Fibroblast of the aortic adventitia (primary cell): ENCODE results near the gene RASGRP1. TPM values are rescaled to one million over a fixed set of nuclear protein-coding genes. Genes with fewer than 3 reads are reported as not detected.
A peak's percentile ranks its signal among the peaks of the same experiment; 100 is the strongest.

Experiments used
- DNase-seq: peaks from one replicate; pipeline ENCODE4 v3.0.0-alpha.2; 2010; ENCODE audit warnings: low read depth
- H3K4me3 ChIP-seq: 2 replicates; pipeline ENCODE4 v1.5.1; 2011; ENCODE audit warnings: low read depth, mild to moderate bottlenecking, control low read depth, low read length, moderate library complexity
- total RNA-seq: library from RNA; depleted of rRNA; stranded (reverse); fragments of >200 nt; gene quantifications from 2 replicates; pipeline ENCODE4 v1.2.3, GENCODE V29; 2012; ENCODE audit warnings: low replicate concordance
- TF ChIP-seq, protein P1 (sequence below): IDR thresholded peaks from 2 replicates; pipeline ENCODE4 v1.5.1; 2011; ENCODE audit warnings: mild to moderate bottlenecking, low read length, control low read depth, inconsistent platforms; ENCODE audit not compliant: insufficient read depth

The RASGRP1 gene
- total RNA-seq, 1 donor = 0.09 TPM

DNA sequence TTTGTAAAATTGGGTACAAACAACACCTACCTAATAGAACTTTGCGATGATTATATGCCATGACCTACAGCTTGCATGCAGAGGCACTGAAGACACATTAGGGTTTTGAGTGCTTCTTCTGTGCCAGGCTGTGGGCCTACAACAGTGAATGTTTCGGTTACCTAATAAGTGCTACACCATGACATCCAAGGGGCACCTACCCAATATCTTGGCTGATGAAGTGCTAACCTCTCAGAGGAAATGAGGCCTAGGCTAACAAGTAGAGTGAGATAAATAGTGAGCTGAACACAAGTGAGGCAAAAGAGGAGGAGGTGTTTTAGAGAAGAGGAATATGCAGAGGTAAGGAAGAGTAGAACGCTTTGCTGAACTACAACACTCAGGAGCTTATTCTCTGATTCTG is 12.2 kb upstream of the RASGRP1 start:
- no peak overlapping the region for H3K4me3 ChIP-seq
- TF ChIP-seq, protein P1, sequence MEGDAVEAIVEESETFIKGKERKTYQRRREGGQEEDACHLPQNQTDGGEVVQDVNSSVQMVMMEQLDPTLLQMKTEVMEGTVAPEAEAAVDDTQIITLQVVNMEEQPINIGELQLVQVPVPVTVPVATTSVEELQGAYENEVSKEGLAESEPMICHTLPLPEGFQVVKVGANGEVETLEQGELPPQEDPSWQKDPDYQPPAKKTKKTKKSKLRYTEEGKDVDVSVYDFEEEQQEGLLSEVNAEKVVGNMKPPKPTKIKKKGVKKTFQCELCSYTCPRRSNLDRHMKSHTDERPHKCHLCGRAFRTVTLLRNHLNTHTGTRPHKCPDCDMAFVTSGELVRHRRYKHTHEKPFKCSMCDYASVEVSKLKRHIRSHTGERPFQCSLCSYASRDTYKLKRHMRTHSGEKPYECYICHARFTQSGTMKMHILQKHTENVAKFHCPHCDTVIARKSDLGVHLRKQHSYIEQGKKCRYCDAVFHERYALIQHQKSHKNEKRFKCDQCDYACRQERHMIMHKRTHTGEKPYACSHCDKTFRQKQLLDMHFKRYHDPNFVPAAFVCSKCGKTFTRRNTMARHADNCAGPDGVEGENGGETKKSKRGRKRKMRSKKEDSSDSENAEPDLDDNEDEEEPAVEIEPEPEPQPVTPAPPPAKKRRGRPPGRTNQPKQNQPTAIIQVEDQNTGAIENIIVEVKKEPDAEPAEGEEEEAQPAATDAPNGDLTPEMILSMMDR = no peak
- DNase-seq = no peak

DNA sequence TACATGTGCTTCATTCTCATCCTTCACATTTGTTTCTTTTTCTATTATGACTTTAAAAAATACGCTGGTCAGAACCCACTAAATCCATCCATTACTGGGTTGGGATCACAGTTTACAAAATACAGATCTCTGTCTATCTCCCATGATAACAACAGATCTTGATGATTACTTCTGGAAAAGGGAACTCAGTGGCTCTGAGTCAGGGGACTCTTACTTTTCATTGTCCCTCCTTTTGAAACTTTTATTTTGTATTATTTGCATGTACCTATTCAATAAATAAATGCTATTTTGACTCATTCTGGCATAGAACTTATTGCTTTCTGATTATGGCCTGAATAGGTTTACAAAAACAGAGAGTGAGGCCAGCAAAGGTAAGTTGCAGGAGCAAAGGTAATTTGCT is 11.6 kb upstream of the RASGRP1 start:
- H3K4me3 ChIP-seq = no peak overlapping the region
- TF ChIP-seq, protein P1 = no peak
- no peak for DNase-seq

DNA sequence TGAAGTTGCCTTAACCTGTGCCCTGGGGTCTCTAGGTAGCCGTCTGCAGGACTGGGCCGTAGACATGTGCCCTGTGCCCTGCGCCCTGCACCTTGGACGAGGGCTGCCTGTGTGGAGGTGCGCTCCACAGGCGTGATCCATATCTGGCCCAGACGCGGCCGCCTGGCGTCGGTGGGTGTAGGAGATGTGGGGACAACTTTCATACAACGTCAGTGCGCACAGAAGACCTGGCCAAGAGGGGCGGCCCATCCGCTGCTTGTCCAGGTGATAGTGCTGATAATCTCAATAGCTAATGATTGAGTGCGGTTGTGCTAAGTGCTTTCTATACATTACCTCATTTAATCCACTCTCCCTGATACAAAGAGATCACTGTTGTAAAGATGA is 665 bp upstream of the RASGRP1 start:
- TF ChIP-seq, protein P1 = no peak
- no peak overlapping the region for H3K4me3 ChIP-seq
- DNase-seq = no peak

DNA sequence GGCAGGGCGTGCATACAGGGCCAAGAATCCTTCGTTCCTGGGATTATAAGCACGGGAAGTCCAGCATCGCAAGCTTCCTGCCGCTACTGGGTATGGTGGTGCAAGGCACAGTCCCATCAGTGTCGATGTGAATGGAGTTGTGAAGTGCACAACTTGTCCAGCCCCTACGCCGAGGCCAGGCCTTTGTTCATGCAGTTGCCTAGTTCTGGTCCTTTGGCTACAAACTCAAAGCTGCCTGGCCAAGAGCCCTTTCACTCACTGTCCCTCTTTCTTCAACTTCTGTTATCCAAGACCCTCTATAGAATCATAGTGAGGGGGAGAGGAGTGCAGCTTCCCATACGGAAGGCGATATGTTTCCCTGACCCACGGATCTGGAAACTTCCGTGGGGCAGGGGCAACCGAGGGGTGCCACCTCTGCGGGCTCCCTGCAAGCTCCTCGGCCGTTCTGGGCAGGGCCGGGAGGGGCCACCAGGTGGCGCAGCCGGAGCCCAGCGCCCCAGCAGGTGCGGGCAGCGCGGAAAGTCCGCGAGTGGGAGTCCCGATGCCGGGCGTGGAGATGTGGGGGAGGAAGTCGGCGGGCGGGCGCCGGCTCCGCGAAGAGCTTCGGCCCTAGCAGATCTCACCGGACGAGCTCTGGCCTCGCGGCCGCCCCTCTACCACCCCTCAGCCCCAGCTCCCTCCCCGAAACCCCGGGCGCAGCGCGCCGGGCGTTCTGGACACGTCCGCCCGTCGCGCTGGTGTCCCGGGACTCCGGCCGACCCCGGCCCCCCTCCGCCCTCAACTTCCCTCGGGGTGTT is 693 bp downstream of the RASGRP1 start:
- DNase-seq = peak; percentile 27
- peak overlapping the region; percentile 57 for H3K4me3 ChIP-seq
- TF ChIP-seq, protein P1 = peak; percentile 73

DNA sequence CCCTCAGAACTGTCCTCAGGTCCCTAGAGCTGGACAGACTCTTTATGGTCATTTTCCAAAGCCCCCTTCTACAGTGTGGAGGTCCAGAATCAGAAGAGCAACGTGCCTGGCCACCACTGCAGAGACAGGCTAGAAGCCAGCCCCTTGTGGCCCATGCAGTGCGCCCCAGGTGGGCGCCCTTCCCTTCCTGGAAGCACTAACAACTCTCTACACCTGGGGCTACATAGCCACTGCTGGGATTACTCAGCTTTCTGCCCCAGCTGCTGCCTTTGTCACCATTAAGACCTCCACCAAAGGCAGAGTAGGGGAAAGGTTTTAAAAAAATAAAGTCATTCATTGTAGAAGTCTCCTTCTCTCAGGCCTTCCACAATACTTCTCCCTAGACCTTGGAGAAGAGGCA is 2.3 kb downstream of the RASGRP1 start:
- no peak overlapping the region for H3K4me3 ChIP-seq
- DNase-seq = no peak

DNA sequence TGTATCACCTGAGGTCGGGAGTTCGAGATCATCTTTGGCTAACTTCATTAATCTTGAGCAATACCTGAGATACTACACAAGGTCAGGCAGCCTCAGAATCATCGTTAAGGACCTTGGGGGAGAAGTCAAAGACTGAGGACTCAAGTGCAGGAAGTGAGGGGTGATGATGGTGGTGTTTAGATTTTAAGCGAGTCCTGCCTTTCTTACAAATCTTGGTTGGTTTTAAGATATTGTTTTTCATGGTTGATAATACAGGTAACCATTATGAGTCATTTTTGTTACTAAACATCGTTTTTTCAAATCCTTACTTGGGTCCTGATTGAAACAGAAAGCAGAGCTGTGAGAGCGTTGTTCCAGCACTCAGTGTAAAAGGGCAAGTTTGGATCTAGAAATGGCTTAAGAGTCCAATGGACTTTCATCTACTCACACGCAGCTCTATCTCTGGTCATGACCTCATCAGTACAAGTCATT is 4.1 kb downstream of the RASGRP1 start:
- no peak overlapping the region for H3K4me3 ChIP-seq
- DNase-seq = no peak
- TF ChIP-seq, protein P1 = no peak

More for the DNA sequence above, 2.3 kb downstream of the RASGRP1 start:
- TF ChIP-seq, protein P1 = no peak
